SK-N-SH treated with all-trans-retinoic acid at 6 μM for 48 hours (cell line): ENCODE data around the gene CAMK2A.

Experiments used
- ARNTL ChIP-seq: fragments of 450-650 bp; formaldehyde crosslinking; IDR thresholded peaks from 2 replicates; pipeline ENCODE4 v1.5.0; 2020; ENCODE audit warnings: low read depth, mild to moderate bottlenecking, moderate library complexity, borderline replicate concordance
- CSRNP3 ChIP-seq: fragments of 250-450 bp; sonication (Bioruptor Pico); IDR thresholded peaks from 2 replicates; pipeline ENCODE4 v1.5.1; 2021; ENCODE audit warnings: mild to moderate bottlenecking, moderate library complexity
- ESRRG ChIP-seq: fragments of 250-450 bp; sonication (Bioruptor Pico); IDR thresholded peaks from 2 replicates; pipeline ENCODE4 v1.6.1; 2021; ENCODE audit warnings: mild to moderate bottlenecking
- GLIS3 ChIP-seq: fragments of 250-450 bp; sonication (Bioruptor Pico); IDR thresholded peaks from 2 replicates; pipeline ENCODE4 v1.5.0; 2020; ENCODE audit warnings: mild to moderate bottlenecking, moderate library complexity
- ISL1 ChIP-seq: fragments of 250-450 bp; sonication (Bioruptor Pico); IDR thresholded peaks from 2 replicates; pipeline ENCODE4 v2.1.2; 2022; ENCODE audit warnings: mild to moderate bottlenecking, moderate library complexity
- PATZ1 ChIP-seq: fragments of 250-450 bp; sonication (Bioruptor Pico); IDR thresholded peaks from 2 replicates; pipeline ENCODE4 v1.8.0; 2020; ENCODE audit warnings: mild to moderate bottlenecking, moderate library complexity, borderline replicate concordance
- PPARA ChIP-seq: fragments of 250-450 bp; sonication (Bioruptor Pico); IDR thresholded peaks from 2 replicates; pipeline ENCODE4 v1.5.0; 2020; ENCODE audit warnings: mild to moderate bottlenecking, borderline replicate concordance
- TSHZ2 ChIP-seq: fragments of 250-450 bp; sonication (Bioruptor Pico); IDR thresholded peaks from 2 replicates; pipeline ENCODE4 v1.5.0; 2020; ENCODE audit warnings: mild to moderate bottlenecking, moderate library complexity
- ZC3H10 ChIP-seq: fragments of 250-450 bp; sonication (Bioruptor Pico); IDR thresholded peaks from 2 replicates; pipeline ENCODE4 v1.5.1; 2021; ENCODE audit warnings: mild to moderate bottlenecking, moderate library complexity
- ZFP3 ChIP-seq: fragments of 250-450 bp; sonication (Bioruptor Pico); IDR thresholded peaks from 2 replicates; pipeline ENCODE4 v1.5.0; 2020; ENCODE audit warnings: mild to moderate bottlenecking, moderate library complexity
- ZFP30 ChIP-seq: fragments of 450-650 bp; formaldehyde crosslinking; IDR thresholded peaks from 2 replicates; pipeline ENCODE4 v1.5.0; 2022; ENCODE audit warnings: mild to moderate bottlenecking, moderate library complexity
- ZNF565 ChIP-seq: fragments of 450-650 bp; formaldehyde crosslinking; conservative IDR thresholded peaks from 2 replicates; pipeline ENCODE4 v1.5.0; 2020; ENCODE audit warnings: low read depth, mild to moderate bottlenecking, moderate library complexity
- ZNF8 ChIP-seq: fragments of 450-650 bp; formaldehyde crosslinking; IDR thresholded peaks from 2 replicates; pipeline ENCODE4 v1.5.0; 2020; ENCODE audit warnings: mild to moderate bottlenecking, moderate library complexity

GRCh38 chr5:150224483-150225027, 65.0 kb downstream of the CAMK2A start:
- TF ChIP-seq ZNF8 = no peak
- no peak for TF ChIP-seq PATZ1 (CRISPR knock-in tag)
- no peak for TF ChIP-seq ISL1 (CRISPR knock-in tag)
- TF ChIP-seq PPARA (CRISPR knock-in tag) = no peak
- no peak for TF ChIP-seq ZNF565 (CRISPR knock-in tag)
- no peak for TF ChIP-seq ZFP30 (CRISPR knock-in tag)
- TF ChIP-seq ARNTL (CRISPR knock-in tag) = no peak
- no peak for TF ChIP-seq ESRRG (CRISPR knock-in tag)
- TF ChIP-seq ZFP3 (CRISPR knock-in tag) = no peak
- no peak for TF ChIP-seq GLIS3 (CRISPR knock-in tag)
- TF ChIP-seq ZC3H10 (CRISPR knock-in tag) = no peak
- TF ChIP-seq TSHZ2 = no peak
- TF ChIP-seq CSRNP3 (CRISPR knock-in tag) = no peak
